H1 (cell line): ENCODE data around the gene BMPR1A. TPM values are rescaled to one million over a fixed set of nuclear protein-coding genes. Genes with fewer than 3 reads are reported as not detected.

Source experiments
- CTCF ChIA-PET: fragments of 300-600 bp; sonication (Branson Sonifier 250); formaldehyde crosslinking; loops from one replicate; lab custom pipeline; 2021; ENCODE audit not compliant: partially characterized antibody; lab: Charles Lee
- POLR2A ChIA-PET: fragments of 300-600 bp; sonication (Branson Sonifier 250); formaldehyde crosslinking; loops from one replicate; lab custom pipeline; 2021; ENCODE audit warnings: inconsistent platforms; ENCODE audit not compliant: partially characterized antibody; lab: Charles Lee
- DNase-seq, 2 experiments: peaks; one replicate each; pipeline versions ENCODE4 v3.0.0 to v3.0.0-alpha.2; 2010 to 2022; ENCODE audit warnings: low spot score in 2 of 2, low read depth in 1 of 2, mixed read lengths in 1 of 2
- FAIRE-seq: peaks from 2 replicates; lab custom pipeline; 2011; peaks lifted over from hg19 to GRCh38; lab: Jason Lieb, UNC
- H2AFZ ChIP-seq: 2 replicates; pipeline ENCODE4 v1.8.1; 2012; ENCODE audit warnings: low read length, inconsistent platforms
- H2AK5ac ChIP-seq: 2 replicates; pipeline ENCODE4 v1.6.1; 2013; ENCODE audit warnings: low read depth, low read length
- H2BK120ac ChIP-seq: replicated peaks from 2 replicates; pipeline ENCODE3; 2013; ENCODE audit warnings: low read depth, low read length, inconsistent platforms
- H2BK12ac ChIP-seq: 2 replicates; pipeline ENCODE4 v1.6.1; 2013; ENCODE audit warnings: low read depth, low read length
- H2BK15ac ChIP-seq: 2 replicates; pipeline ENCODE4 v1.6.1; 2013; ENCODE audit warnings: low read length
- H2BK20ac ChIP-seq: 2 replicates; pipeline ENCODE4 v1.6.1; 2013; ENCODE audit warnings: low read length
- H2BK5ac ChIP-seq: 2 replicates; pipeline ENCODE4 v1.6.1; 2013; ENCODE audit warnings: low read depth, low read length
- H3K14ac ChIP-seq: 2 replicates; pipeline ENCODE4 v1.6.1; 2013; ENCODE audit warnings: inconsistent platforms; ENCODE audit not compliant: insufficient read length
- H3K18ac ChIP-seq: 2 replicates; pipeline ENCODE4 v1.6.1; 2013; ENCODE audit warnings: low read length; ENCODE audit errors: extremely low read depth
- H3K23ac ChIP-seq: 2 replicates; pipeline ENCODE4 v1.6.1; 2013; ENCODE audit warnings: inconsistent platforms; ENCODE audit not compliant: insufficient read length
- H3K23me2 ChIP-seq: 2 replicates; pipeline ENCODE4 v1.6.1; 2013; ENCODE audit warnings: low read depth, low read length
- H3K27ac ChIP-seq: 2 replicates; pipeline ENCODE4 v1.6.1; 2011; ENCODE audit warnings: low read depth, low read length, inconsistent platforms
- H3K27me3 ChIP-seq, 4 experiments: replicated peaks in 1 of 4; 1 replicate in 1 of 4; 2 replicates in 3 of 4; pipeline versions ENCODE4 v1.6.1 to v1.8.1; 2011 to 2013; ENCODE audit warnings: low read length in 3 of 4, mild to moderate bottlenecking in 3 of 4, inconsistent platforms in 2 of 4, mixed read lengths in 2 of 4, moderate library complexity in 1 of 4; ENCODE audit not compliant: control insufficient read depth in 3 of 4, insufficient read depth in 3 of 4; ENCODE audit errors: extremely low read depth in 1 of 4
- H3K36me3 ChIP-seq, 4 experiments: 2 replicates each; pipeline versions ENCODE4 v1.6.1 to v1.8.1; 2011 to 2013; ENCODE audit warnings: mild to moderate bottlenecking in 4 of 4, low read length in 3 of 4, moderate library complexity in 2 of 4, control low read depth in 1 of 4, inconsistent platforms in 1 of 4; ENCODE audit not compliant: insufficient read depth in 4 of 4, control insufficient read depth in 2 of 4
- H3K4ac ChIP-seq: replicated peaks from 2 replicates; pipeline ENCODE3; 2013; ENCODE audit warnings: low read length, low read depth, mixed read lengths, inconsistent platforms; ENCODE audit not compliant: insufficient read length
- H3K4me1 ChIP-seq, 4 experiments: replicated peaks in 1 of 4; 1 replicate in 1 of 4; 2 replicates in 3 of 4; pipeline versions ENCODE4 v1.6.1 to v1.8.1; 2011 to 2013; ENCODE audit warnings: low read length in 3 of 4, inconsistent platforms in 2 of 4, mixed read lengths in 1 of 4; ENCODE audit not compliant: insufficient read depth in 4 of 4, control insufficient read depth in 3 of 4
- H3K4me2 ChIP-seq, 2 experiments: 2 replicates each; pipeline versions ENCODE4 v1.6.1 to v1.8.1; 2011 to 2013; ENCODE audit warnings: low read depth in 2 of 2, low read length in 2 of 2, control low read depth in 1 of 2, inconsistent platforms in 1 of 2, mild to moderate bottlenecking in 1 of 2; ENCODE audit not compliant: insufficient read depth in 1 of 2
- H3K4me3 ChIP-seq, 4 experiments: fragments of 200-600, 300-600 bp in 1 of 4; sonication (generic), shearing (Covaris generic), sonication (Bioruptor Twin) in 1 of 4; 2 replicates each; pipeline versions ENCODE4 v1.5.1 to v1.8.1; 2011 to 2016; ENCODE audit warnings: low read length in 4 of 4, low read depth in 3 of 4, control low read depth in 2 of 4, inconsistent platforms in 2 of 4, mild to moderate bottlenecking in 2 of 4, mixed read lengths in 1 of 4, moderate library complexity in 1 of 4; ENCODE audit not compliant: insufficient read depth in 2 of 4; ENCODE audit errors: extremely low read depth in 1 of 4
- H3K56ac ChIP-seq: replicated peaks from 2 replicates; pipeline ENCODE3; 2013; ENCODE audit warnings: low read depth, mild to moderate bottlenecking, mixed read lengths, low read length, inconsistent platforms; ENCODE audit not compliant: insufficient read length
- H3K79me1 ChIP-seq: 2 replicates; pipeline ENCODE4 v1.6.1; 2013; ENCODE audit warnings: low read depth, low read length, control low read depth
- H3K79me2 ChIP-seq, 2 experiments: 2 replicates each; pipeline versions ENCODE4 v1.6.1 to v1.8.1; 2012 to 2013; ENCODE audit warnings: low read length in 2 of 2, mild to moderate bottlenecking in 2 of 2, inconsistent platforms in 1 of 2; ENCODE audit not compliant: insufficient read depth in 2 of 2, control insufficient read depth in 1 of 2
- H3K9ac ChIP-seq, 4 experiments: replicated peaks in 1 of 4; 1 replicate in 1 of 4; 2 replicates in 3 of 4; pipeline versions ENCODE4 v1.6.1 to v1.8.1; 2011 to 2013; ENCODE audit warnings: low read depth in 3 of 4, low read length in 3 of 4, control low read depth in 2 of 4, mild to moderate bottlenecking in 2 of 4, moderate library complexity in 2 of 4, inconsistent platforms in 1 of 4; ENCODE audit errors: extremely low read depth in 1 of 4
- H3K9me3 ChIP-seq, 2 experiments: 2 replicates each; pipeline versions ENCODE4 v1.6.1 to v1.8.1; 2012 to 2013; ENCODE audit warnings: mild to moderate bottlenecking in 2 of 2, moderate library complexity in 2 of 2, control low read depth in 1 of 2, inconsistent platforms in 1 of 2, low read depth in 1 of 2, low read length in 1 of 2, mixed read lengths in 1 of 2; ENCODE audit not compliant: insufficient read depth in 2 of 2
- H4K20me1 ChIP-seq, 2 experiments: replicated peaks in 1 of 2; 2 replicates each; pipeline versions ENCODE3 to v1.8.1; 2011 to 2013; ENCODE audit warnings: inconsistent platforms in 2 of 2, low read length in 2 of 2, mild to moderate bottlenecking in 1 of 2; ENCODE audit not compliant: insufficient read depth in 2 of 2, control insufficient read depth in 1 of 2
- H4K5ac ChIP-seq: 2 replicates; pipeline ENCODE4 v1.6.1; 2013; ENCODE audit warnings: low read length, low read depth, mixed read lengths, inconsistent platforms; ENCODE audit not compliant: insufficient read length
- H4K8ac ChIP-seq: 2 replicates; pipeline ENCODE4 v1.8.0; 2013; ENCODE audit warnings: mild to moderate bottlenecking, moderate library complexity, low read length, inconsistent platforms; ENCODE audit not compliant: insufficient read depth; ENCODE audit errors: extremely low read depth
- H4K91ac ChIP-seq: replicated peaks from 2 replicates; pipeline ENCODE3; 2013; ENCODE audit warnings: low read length, mixed read lengths, inconsistent platforms; ENCODE audit not compliant: insufficient read length
- BRCA1 ChIP-seq: IDR thresholded peaks from 2 replicates; pipeline ENCODE4 v1.6.1; 2012; ENCODE audit warnings: low read depth, low read length, improper control_type of control experiment
- GABPA ChIP-seq: IDR thresholded peaks from 2 replicates; pipeline ENCODE4 v1.6.1; 2011; ENCODE audit warnings: mild to moderate bottlenecking, low read length, moderate library complexity, borderline replicate concordance; ENCODE audit not compliant: insufficient read depth
- POLR2AphosphoS5 ChIP-seq: IDR thresholded peaks from 2 replicates; pipeline ENCODE4 v1.6.1; 2011; ENCODE audit warnings: low read depth, low read length
- RAD21 ChIP-seq, 2 experiments: IDR thresholded peaks in 1 of 2; conservative IDR thresholded peaks in 1 of 2; 2 replicates each; pipeline ENCODE4 v1.6.1; 2011; ENCODE audit warnings: low read depth in 2 of 2, low read length in 2 of 2, improper control_type of control experiment in 1 of 2, inconsistent platforms in 1 of 2, mild to moderate bottlenecking in 1 of 2, moderate library complexity in 1 of 2
- SIN3A ChIP-seq, 2 experiments: IDR thresholded peaks in 1 of 2; conservative IDR thresholded peaks in 1 of 2; 2 replicates each; pipeline ENCODE4 v1.6.1; 2011 to 2012; ENCODE audit warnings: low read length in 2 of 2, improper control_type of control experiment in 1 of 2, low read depth in 1 of 2, mild to moderate bottlenecking in 1 of 2
- TCF12 ChIP-seq: IDR thresholded peaks from 2 replicates; pipeline ENCODE4 v1.6.1; 2011; ENCODE audit warnings: low read depth, mild to moderate bottlenecking, low read length
- WGBS, 2 experiments: shearing (Covaris generic) in 1 of 2; methylation state at CpG; one replicate each; pipeline versions ENCODE4 v1.1.6 to v1.1.7; 2013 to 2015; ENCODE audit warnings: low lambda C conversion rate in 2 of 2, mixed read lengths in 2 of 2, inconsistent platforms in 1 of 2, low coverage in 1 of 2, missing lambda C conversion rate in 1 of 2; ENCODE audit not compliant: insufficient replicate concordance in 2 of 2, insufficient coverage in 1 of 2, insufficient read length in 1 of 2; ENCODE audit errors: extremely low coverage in 1 of 2, missing lambda C conversion rate in 1 of 2; 5-methylcytosine and 5-hydroxymethylcytosine counted together
- polyA plus RNA-seq, 7 experiments: library from polyadenylated mRNA; depleted of rRNA in 3 of 7; stranded (reverse) in 5 of 7; unstranded in 2 of 7; fragments of >200 nt in 5 of 7; fragments of 200-250 nt in 2 of 7; gene quantifications; 1 replicate in 5 of 7; 2 replicates in 1 of 7; 4 replicates in 1 of 7; pipeline versions ENCODE4 v1.2.1 to v1.2.3, GENCODE V29; 2011 to 2013; ENCODE audit warnings: missing spikeins in 2 of 7, mixed read lengths in 2 of 7
- total RNA-seq: library from RNA; stranded (reverse); fragmentation: NEBNext Ultra II Directional; extraction: Animal tissue kit (Norgen Biotek cat#: 25700); gene quantifications from 2 replicates; pipeline ENCODE4 v1.2.1, GENCODE V29; 2021
- TF ChIP-seq, protein P1 (sequence below): IDR thresholded peaks from 2 replicates; pipeline ENCODE4 v1.6.1; 2012; ENCODE audit warnings: low read length, inconsistent platforms
- TF ChIP-seq, protein P2 (sequence below): IDR thresholded peaks from 2 replicates; pipeline ENCODE4 v1.6.1; 2012; ENCODE audit warnings: inconsistent platforms

The BMPR1A gene
- total and polyA plus RNA-seq, 2 of the 8 experiments (the other 6 are each of a cell fraction or from before 2014, with no cell fraction given) = 34.4 to 129 TPM

DNA sequence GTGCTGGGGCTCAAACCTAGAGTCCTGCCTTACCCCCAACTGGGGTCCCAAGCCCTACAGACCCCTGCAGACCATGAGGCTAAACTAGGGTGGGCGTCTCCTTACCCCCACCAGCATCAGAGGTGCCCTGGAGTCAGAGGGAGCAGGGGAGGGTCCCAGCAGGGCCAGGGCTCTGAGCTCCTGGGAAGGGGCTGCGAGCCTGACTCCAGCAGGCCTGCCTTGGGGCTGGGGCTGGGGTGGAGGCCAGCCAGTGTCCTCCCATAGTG lies 203.3 kb downstream of the BMPR1A start:
- H3K23ac ChIP-seq = no peak overlapping the region
- H3K9me3 ChIP-seq = no peaks in the 10 kb centered on the region
- peak overlapping the region; percentile 90 for H4K8ac ChIP-seq
- H3K79me2 ChIP-seq = no peaks in the 10 kb centered on the region
- no peaks in the 10 kb centered on the region for H3K79me1 ChIP-seq
- H3K4me1 ChIP-seq = peaks cover 16 to 52% (median 40%) of the 10 kb centered on the region in 4 experiments
- no peak overlapping the region for H3K27ac ChIP-seq
- no peak overlapping the region for H4K5ac ChIP-seq
- no peaks in the 10 kb centered on the region for H3K27me3 ChIP-seq
- no peak overlapping the region for H3K14ac ChIP-seq
- H3K4me2 ChIP-seq = no peak overlapping the region
- 91% methylated on average over 2 of the region's 2 CpGs; no CpG with 5 or more reads in 1 of the 2 experiments for WGBS, 2 experiments
- peak overlapping the region; percentile 99; the same call in 1 of the 2 replicates for H2BK5ac ChIP-seq
- H3K4me3 ChIP-seq = no peak overlapping the region
- H3K56ac ChIP-seq = no peak overlapping the region
- peak overlapping the region; percentile 93; the same call in 1 of the 2 replicates for H3K18ac ChIP-seq
- H4K91ac ChIP-seq = peak overlapping the region; percentile 96
- TF ChIP-seq, protein P1, sequence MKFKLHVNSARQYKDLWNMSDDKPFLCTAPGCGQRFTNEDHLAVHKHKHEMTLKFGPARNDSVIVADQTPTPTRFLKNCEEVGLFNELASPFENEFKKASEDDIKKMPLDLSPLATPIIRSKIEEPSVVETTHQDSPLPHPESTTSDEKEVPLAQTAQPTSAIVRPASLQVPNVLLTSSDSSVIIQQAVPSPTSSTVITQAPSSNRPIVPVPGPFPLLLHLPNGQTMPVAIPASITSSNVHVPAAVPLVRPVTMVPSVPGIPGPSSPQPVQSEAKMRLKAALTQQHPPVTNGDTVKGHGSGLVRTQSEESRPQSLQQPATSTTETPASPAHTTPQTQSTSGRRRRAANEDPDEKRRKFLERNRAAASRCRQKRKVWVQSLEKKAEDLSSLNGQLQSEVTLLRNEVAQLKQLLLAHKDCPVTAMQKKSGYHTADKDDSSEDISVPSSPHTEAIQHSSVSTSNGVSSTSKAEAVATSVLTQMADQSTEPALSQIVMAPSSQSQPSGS = no peak
- TF ChIP-seq, protein P2, sequence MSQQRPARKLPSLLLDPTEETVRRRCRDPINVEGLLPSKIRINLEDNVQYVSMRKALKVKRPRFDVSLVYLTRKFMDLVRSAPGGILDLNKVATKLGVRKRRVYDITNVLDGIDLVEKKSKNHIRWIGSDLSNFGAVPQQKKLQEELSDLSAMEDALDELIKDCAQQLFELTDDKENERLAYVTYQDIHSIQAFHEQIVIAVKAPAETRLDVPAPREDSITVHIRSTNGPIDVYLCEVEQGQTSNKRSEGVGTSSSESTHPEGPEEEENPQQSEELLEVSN = no peak
- no peak for TF ChIP-seq POLR2AphosphoS5
- TF ChIP-seq TCF12 = no peak
- TF ChIP-seq GABPA = no peak
- no peak for TF ChIP-seq RAD21 (IDR thresholded peaks at IDR 0.05 in 1 of 2, conservative IDR thresholded peaks at IDR 0.05 in 1 of 2; ENCODE audit: low read depth in 2 of 2, low read length in 2 of 2)
- no peak for TF ChIP-seq BRCA1
- no peak for TF ChIP-seq SIN3A (conservative IDR thresholded peaks at IDR 0.05 in 1 of 2, IDR thresholded peaks at IDR 0.05 in 1 of 2; ENCODE audit: low read depth in 1 of 2, low read length in 2 of 2)
- H3K36me3 ChIP-seq = no peaks in the 10 kb centered on the region
- H2BK12ac ChIP-seq = peak overlapping the region; percentile 99; the same call in 1 of the 2 replicates
- H2AK5ac ChIP-seq = peak overlapping the region; percentile 100
- no peaks in the 10 kb centered on the region for H3K23me2 ChIP-seq
- H2BK15ac ChIP-seq = peak overlapping the region; percentile 100; the same call in 1 of the 2 replicates
- no peaks in the 10 kb centered on the region for H4K20me1 ChIP-seq
- no peak overlapping the region for H2AFZ ChIP-seq
- POLR2A ChIA-PET = interaction anchor here (1.5 to 2.2 kb wide), 4 partner anchors 10 to 21 kb away, joined by 5 to 14 read pairs (median 8); no protein-coding TSS in a partner anchor
- peak overlapping the region; percentile 78 for H3K4ac ChIP-seq
- no peak for FAIRE-seq
- CTCF ChIA-PET = interaction anchor here (1.1 to 26.4 kb wide), 9 partner anchors 1 to 285 kb away, joined by 5 to 975 read pairs (median 6); partner anchors contain the start of genes ADIRF, MMRN2 and SNCG
- DNase-seq = no peak
- peak overlapping the region; percentile 67 for H2BK120ac ChIP-seq
- peak overlapping the region; percentile 98; the same call in 1 of the 2 replicates for H2BK20ac ChIP-seq
- H3K9ac ChIP-seq = no peak overlapping the region
